H1 (cell line): ENCODE results near the gene RNF4. TPM values are rescaled to one million over a fixed set of nuclear protein-coding genes. Genes with fewer than 3 reads are reported as not detected.

Source experiments
- ATF2 ChIP-seq: IDR thresholded peaks from 2 replicates; pipeline ENCODE4 v1.6.1; 2012; ENCODE audit warnings: low read length, inconsistent platforms
- CHD7 ChIP-seq: fragments of 300-600 bp; sonication (generic); IDR thresholded peaks from 2 replicates; pipeline ENCODE4 v1.7.1; 2012; ENCODE audit warnings: low read length, moderate library complexity, mild to moderate bottlenecking, inconsistent platforms; ENCODE audit not compliant: insufficient replicate concordance
- EZH2 ChIP-seq: fragments of 200-600 bp; sonication (generic); IDR thresholded peaks from 2 replicates; pipeline ENCODE4 v1.7.1; 2012; ENCODE audit warnings: low read depth, mild to moderate bottlenecking, moderate library complexity, low read length, inconsistent platforms; ENCODE audit not compliant: severe bottlenecking
- JUN ChIP-seq: IDR thresholded peaks from 2 replicates; pipeline ENCODE4 v1.6.1; 2011; ENCODE audit warnings: low read depth, mild to moderate bottlenecking, improper control_type of control experiment, low read length
- KDM4A ChIP-seq: IDR thresholded peaks from one replicate; pipeline ENCODE4 v1.7.1; 2012; ENCODE audit warnings: low read depth, mild to moderate bottlenecking, moderate library complexity, low read length, inconsistent platforms; ENCODE audit not compliant: severe bottlenecking
- PHF8 ChIP-seq: fragments of 200-600 bp; sonication (generic); conservative IDR thresholded peaks from 2 replicates; pipeline ENCODE4 v1.7.1; 2012; ENCODE audit warnings: low read depth, mild to moderate bottlenecking, inconsistent platforms, low read length, moderate library complexity
- SIX5 ChIP-seq: IDR thresholded peaks from 2 replicates; pipeline ENCODE4 v1.6.1; 2011; ENCODE audit warnings: mild to moderate bottlenecking, low read depth, low read length
- SP2 ChIP-seq: IDR thresholded peaks from 2 replicates; pipeline ENCODE4 v1.6.1; 2012; ENCODE audit warnings: mild to moderate bottlenecking, low read length, inconsistent platforms
- polyA plus RNA-seq, 7 experiments: library from polyadenylated mRNA; depleted of rRNA in 3 of 7; stranded (reverse) in 5 of 7; unstranded in 2 of 7; fragments of >200 nt in 5 of 7; fragments of 200-250 nt in 2 of 7; gene quantifications; 1 replicate in 5 of 7; 2 replicates in 1 of 7; 4 replicates in 1 of 7; pipeline versions ENCODE4 v1.2.1 to v1.2.3, GENCODE V29; 2011 to 2013; ENCODE audit warnings: missing spikeins in 2 of 7, mixed read lengths in 2 of 7
- total RNA-seq: library from RNA; stranded (reverse); fragmentation: NEBNext Ultra II Directional; extraction: Animal tissue kit (Norgen Biotek cat#: 25700); gene quantifications from 2 replicates; pipeline ENCODE4 v1.2.1, GENCODE V29; 2021

RNF4 gene
- total and polyA plus RNA-seq, 2 of the 8 experiments (the other 6 are each of a cell fraction or from before 2014, with no cell fraction given) = 68.2 to 78.9 TPM

DNA sequence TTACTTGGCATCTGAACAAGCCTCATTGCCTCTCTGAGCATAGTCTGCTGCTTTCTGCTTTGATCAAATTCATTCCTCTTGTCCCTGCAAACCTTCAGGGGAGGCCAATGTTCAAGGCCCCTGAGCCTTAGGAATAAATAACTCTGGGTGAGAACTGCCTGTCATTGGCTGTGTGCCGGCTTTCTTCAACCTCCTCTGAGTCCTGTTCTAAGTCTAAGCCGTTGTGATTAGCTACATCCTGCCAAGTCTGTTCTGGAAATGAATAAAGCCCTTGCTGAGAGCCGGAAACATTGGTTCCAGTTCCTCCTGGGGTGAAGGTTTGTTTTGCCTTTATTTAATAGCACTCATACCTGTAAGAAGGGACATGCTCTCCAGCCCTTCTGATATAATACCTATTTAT lies 13.8 kb downstream of the RNF4 start (continued):
- TF ChIP-seq CHD7 = no peak
- no peak for TF ChIP-seq JUN
- no peak for TF ChIP-seq SP2
- no peak for TF ChIP-seq ATF2
- no peak for TF ChIP-seq PHF8
- no peak for TF ChIP-seq KDM4A
- no peak for TF ChIP-seq SIX5
- TF ChIP-seq EZH2 = no peak
